Ovary (tissue), 9 donors: Measurements from ENCODE around the gene WDR73. TPM values are rescaled to one million over a fixed set of nuclear protein-coding genes. Genes with fewer than 3 reads are reported as not detected.

ENCODE experiments used
- DNase-seq, 5 donors: peaks; one replicate each; pipeline ENCODE4 v3.0.0-alpha.2; 2019 to 2020
- H3K27ac ChIP-seq, 2 donors: fragments of 200-600 bp; one replicate each; pipeline versions ENCODE4 v1.5.1 to v1.8.0; 2019 to 2022
- H3K27me3 ChIP-seq: fragments of 200-600 bp; one replicate; pipeline ENCODE4 v1.8.0; 2022
- H3K36me3 ChIP-seq: fragments of 200-600 bp; sonication (generic); one replicate; pipeline ENCODE4 v1.5.1; 2019
- H3K4me1 ChIP-seq: one replicate; pipeline ENCODE4 v1.8.1; 2013; ENCODE audit warnings: mild to moderate bottlenecking, moderate library complexity; ENCODE audit not compliant: insufficient read depth
- H3K4me3 ChIP-seq: fragments of 200-600 bp; sonication (generic); one replicate; pipeline ENCODE4 v1.5.1; 2017
- H3K9me3 ChIP-seq, 2 donors: fragments of 200-600 bp in 1 of 2; sonication (generic) in 1 of 2; one replicate each; pipeline versions ENCODE4 v1.5.1 to v1.8.1; 2013 to 2019; ENCODE audit warnings: mild to moderate bottlenecking in 1 of 2, moderate library complexity in 1 of 2
- CTCF ChIP-seq, 3 donors: fragments of 450-650 bp in 2 of 3; fragments of 200-600 bp in 1 of 3; IDR thresholded peaks; one replicate each; pipeline versions ENCODE4 v1.5.1 to v1.8.0; 2016 to 2022; ENCODE audit warnings: antibody characterized with exemption in 3 of 3, mild to moderate bottlenecking in 1 of 3
- EP300 ChIP-seq: sonication (generic); formaldehyde crosslinking; IDR thresholded peaks from one replicate; pipeline ENCODE4 v1.6.1; 2017; ENCODE audit warnings: antibody characterized with exemption
- POLR2A ChIP-seq: fragments of 450-650 bp; IDR thresholded peaks from one replicate; pipeline ENCODE4 v1.6.1; 2017; ENCODE audit warnings: antibody characterized with exemption, mild to moderate bottlenecking, moderate library complexity
- WGBS, 3 donors: extraction: QIAGEN DNeasy Blood & Tissue Kit in 1 of 3; methylation state at CpG; one replicate each; pipeline versions ENCODE4 v1.1.5 to v1.1.7; 2013 to 2017; 5-methylcytosine and 5-hydroxymethylcytosine counted together
- intact Hi-C, 4 donors: fragments of 100-400 bp; cut with DNase I; formaldehyde crosslinking; loops; one replicate each; pipeline versions ENCODE4 v1.11.0 to v1.15.1; 2022 to 2023
- polyA plus RNA-seq, 2 donors: library from polyadenylated mRNA; stranded (reverse); fragments of 200-250 nt in 1 of 2; fragments of 350-450 nt in 1 of 2; fragmentation: Illumina TruSeq in 1 of 2; extraction: RNeasy Lipid Tissue Mini Kit (QIAGEN cat#74804) in 1 of 2; gene quantifications; one replicate each; pipeline ENCODE4 v1.2.3, GENCODE V29; 2013 to 2014
- total RNA-seq, 7 donors: library from RNA; depleted of rRNA in 2 of 7; stranded (reverse); fragments of >200 nt in 2 of 7; fragmentation: NEBNext Ultra II Directional in 3 of 7; extraction: Animal tissue kit (Norgen Biotek cat#: 25700) in 3 of 7; gene quantifications; one replicate each; pipeline versions ENCODE4 v1.1.0 to v1.2.4, GENCODE V29; 2016 to 2023
- donor health status: DM: no; HTN: no; CAD: no; lungs with moderate emphysema.
- donor health status: DM: no; HTN: no; CAD: no.
- donor health status: Bipolar disorder and iron deficiency.
- donor health status: DM: yes; HTN: yes; CAD: no.
- donor health status: DM: no; HTN: no; CAD: no.
- donor health status: DM: yes; HTN: yes; CAD: no.

Gene WDR73
- total and polyA plus RNA-seq, 9 donors = 18.8 to 36.1 (median 22.4) TPM

- DNase-seq = no peak
- Histone ChIP-seq H3K9me3 (no peaks in the 10 kb centered on the region), H3K4me1 (peaks cover 3% of the 10 kb centered on the region), H3K36me3 (no peaks in the 10 kb centered on the region), H3K27me3 (no peaks in the 10 kb centered on the region), H3K4me3 (no peak overlapping the region), H3K27ac (no peak overlapping the region)
- intact Hi-C loops = loop anchor here in 1 of 4 donors (10.0 kb wide), 1 partner anchor 48 kb away; the partner anchor contains the start of genes NMB and WDR73
- TF ChIP-seq EP300 = no peak
- no peak for TF ChIP-seq CTCF (IDR thresholded peaks at IDR 0.05)
- no peak for TF ChIP-seq POLR2A
- 73 to 86% (median 83%) methylated on average over 8 of the region's 8 CpGs for WGBS, 3 donors
Measured at GRCh38 chr15:84606653-84607120, 47.4 kb downstream of the WDR73 start.

GRCh38 chr15:84605554-84605882 is 48.6 kb downstream of the WDR73 start:
- intact Hi-C loops = loop anchor here in 1 of 4 donors (10.0 kb wide), 1 partner anchor 49 kb away; the partner anchor contains the start of genes NMB and WDR73
- H3K4me1 ChIP-seq = peaks cover 3% of the 10 kb centered on the region
- TF ChIP-seq POLR2A = no peak
- TF ChIP-seq EP300 = no peak
- no peak for TF ChIP-seq CTCF (IDR thresholded peaks at IDR 0.05)
- H3K9me3 ChIP-seq = no peaks in the 10 kb centered on the region
- H3K27ac ChIP-seq = no peak overlapping the region
- DNase-seq = no peak
- H3K36me3 ChIP-seq = no peaks in the 10 kb centered on the region
- WGBS, 3 donors = 62 to 68% (median 64%) methylated on average over 2 of the region's 2 CpGs
- no peak overlapping the region for H3K4me3 ChIP-seq
- no peaks in the 10 kb centered on the region for H3K27me3 ChIP-seq

GRCh38 chr15:84604826-84605553 is 49.1 kb downstream of the WDR73 start:
- Histone ChIP-seq H3K4me3 (no peak overlapping the region), H3K9me3 (no peaks in the 10 kb centered on the region), H3K27ac (no peak overlapping the region), H3K4me1 (peaks cover 3% of the 10 kb centered on the region), H3K36me3 (no peaks in the 10 kb centered on the region), H3K27me3 (no peaks in the 10 kb centered on the region)
- TF ChIP-seq CTCF (IDR thresholded peaks at IDR 0.05) (no peak), EP300 (no peak), POLR2A (no peak)
- intact Hi-C loops = loop anchor here in 2 of 4 donors (5.0 to 10.0 kb wide), 2 partner anchors 50 to 322 kb away; partner anchors contain the start of genes NMB (in 1 of the 2) and WDR73 (in 1 of the 2)
- DNase-seq = no peak
- WGBS, 3 donors = 84 to 86% (median 86%) methylated on average over 19 of the region's 19 CpGs

GRCh38 chr15:84603630-84604379 is 50.3 kb downstream of the WDR73 start:
- TF ChIP-seq CTCF (IDR thresholded peaks at IDR 0.05) (no peak), EP300 (no peak), POLR2A (no peak)
- Histone ChIP-seq H3K4me1 (peaks cover 5% of the 10 kb centered on the region), H3K27me3 (no peaks in the 10 kb centered on the region), H3K27ac (no peak overlapping the region), H3K36me3 (no peaks in the 10 kb centered on the region), H3K4me3 (no peak overlapping the region), H3K9me3 (no peaks in the 10 kb centered on the region)
- DNase-seq = no peak
- intact Hi-C loops = loop anchor here in 2 of 4 donors (5.0 to 10.0 kb wide), 2 partner anchors 51 to 323 kb away; partner anchors contain the start of genes NMB (in 1 of the 2) and WDR73 (in 1 of the 2)
- 88 to 89% (median 89%) methylated on average over 14 of the region's 14 CpGs for WGBS, 3 donors
